ENCODE data around the gene OR10D3. TPM values are rescaled to one million over a fixed set of nuclear protein-coding genes. Genes with fewer than 3 reads are reported as not detected.

The OR10D3 gene
- polyA plus RNA-seq, 1 donor: not detected

- H3K36me3 ChIP-seq (ENCODE audit: control insufficient read depth, insufficient read depth, low read length): no peaks in the 10 kb centered on the region
- peak; percentile 48 to 58 for DNase-seq
- no peaks in the 10 kb centered on the region for H3K9me3 ChIP-seq (ENCODE audit: control insufficient read depth, low read depth, low read length)
- H3K4me1 ChIP-seq (ENCODE audit: control insufficient read depth, insufficient read depth, low read length): peaks cover 5% of the 10 kb centered on the region
- no peak overlapping the region for H3K4me3 ChIP-seq (ENCODE audit: low read length)
- no peaks in the 10 kb centered on the region for H3K27me3 ChIP-seq (ENCODE audit: control insufficient read depth, insufficient read depth, low read length)
- no peak overlapping the region for H3K27ac ChIP-seq (ENCODE audit: low read length)
- WGBS (ENCODE audit: insufficient coverage, low lambda C conversion rate): 40% methylated on average over 1 of the region's 4 CpGs
These were observed 12.1 kb downstream of the OR10D3 start for GRCh38 chr11:124195189-124195734.

GRCh38 chr11:124197999-124198398, 14.9 kb downstream of the OR10D3 start:
- no CpG with 5 or more reads among the region's 2 CpGs for WGBS (ENCODE audit: insufficient coverage, low lambda C conversion rate)
- no peak for DNase-seq
- Histone ChIP-seq H3K4me1 (ENCODE audit: control insufficient read depth, insufficient read depth, low read length) (peaks cover 5% of the 10 kb centered on the region), H3K27me3 (ENCODE audit: control insufficient read depth, insufficient read depth, low read length) (no peaks in the 10 kb centered on the region), H3K9me3 (ENCODE audit: control insufficient read depth, low read depth, low read length) (no peaks in the 10 kb centered on the region), H3K4me3 (ENCODE audit: low read length) (no peak overlapping the region), H3K36me3 (ENCODE audit: control insufficient read depth, insufficient read depth, low read length) (no peaks in the 10 kb centered on the region), H3K27ac (ENCODE audit: low read length) (no peak overlapping the region)

- no peaks in the 10 kb centered on the region for H3K36me3 ChIP-seq (ENCODE audit: control insufficient read depth, insufficient read depth, low read length)
- H3K27ac ChIP-seq (ENCODE audit: low read length): no peak overlapping the region
- no CpG with 5 or more reads among the region's 7 CpGs for WGBS (ENCODE audit: insufficient coverage, low lambda C conversion rate)
- DNase-seq: no peak
- H3K27me3 ChIP-seq (ENCODE audit: control insufficient read depth, insufficient read depth, low read length): no peaks in the 10 kb centered on the region
- H3K9me3 ChIP-seq (ENCODE audit: control insufficient read depth, low read depth, low read length): no peaks in the 10 kb centered on the region
- H3K4me3 ChIP-seq (ENCODE audit: low read length): no peak overlapping the region
- H3K4me1 ChIP-seq (ENCODE audit: control insufficient read depth, insufficient read depth, low read length): peaks cover 5% of the 10 kb centered on the region
These were observed 15.8 kb downstream of the OR10D3 start for GRCh38 chr11:124198897-124199296.

GRCh38 chr11:124199702-124200101, 16.6 kb downstream of the OR10D3 start:
- Histone ChIP-seq H3K36me3 (ENCODE audit: control insufficient read depth, insufficient read depth, low read length) (no peaks in the 10 kb centered on the region), H3K27me3 (ENCODE audit: control insufficient read depth, insufficient read depth, low read length) (no peaks in the 10 kb centered on the region), H3K4me1 (ENCODE audit: control insufficient read depth, insufficient read depth, low read length) (peaks cover 4% of the 10 kb centered on the region), H3K4me3 (ENCODE audit: low read length) (no peak overlapping the region), H3K9me3 (ENCODE audit: control insufficient read depth, low read depth, low read length) (no peaks in the 10 kb centered on the region), H3K27ac (ENCODE audit: low read length) (no peak overlapping the region)
- DNase-seq: no peak
- WGBS (ENCODE audit: insufficient coverage, low lambda C conversion rate): 100% methylated on average over 1 of the region's 1 CpG

GRCh38 chr11:124200671-124201070, 17.5 kb downstream of the OR10D3 start:
- H3K27ac ChIP-seq (ENCODE audit: low read length): no peak overlapping the region
- no CpG with 5 or more reads among the region's 16 CpGs for WGBS (ENCODE audit: insufficient coverage, low lambda C conversion rate)
- no peaks in the 10 kb centered on the region for H3K36me3 ChIP-seq (ENCODE audit: control insufficient read depth, insufficient read depth, low read length)
- H3K9me3 ChIP-seq (ENCODE audit: control insufficient read depth, low read depth, low read length): no peaks in the 10 kb centered on the region
- no peak for DNase-seq
- H3K27me3 ChIP-seq (ENCODE audit: control insufficient read depth, insufficient read depth, low read length): no peaks in the 10 kb centered on the region
- H3K4me1 ChIP-seq (ENCODE audit: control insufficient read depth, insufficient read depth, low read length): no peaks in the 10 kb centered on the region
- H3K4me3 ChIP-seq (ENCODE audit: low read length): no peak overlapping the region

GRCh38 chr11:124202951-124203350, 19.8 kb downstream of the OR10D3 start:
- no peaks in the 10 kb centered on the region for H3K36me3 ChIP-seq (ENCODE audit: control insufficient read depth, insufficient read depth, low read length)
- H3K27ac ChIP-seq (ENCODE audit: low read length): no peak overlapping the region
- no peaks in the 10 kb centered on the region for H3K27me3 ChIP-seq (ENCODE audit: control insufficient read depth, insufficient read depth, low read length)
- no peaks in the 10 kb centered on the region for H3K9me3 ChIP-seq (ENCODE audit: control insufficient read depth, low read depth, low read length)
- no peak for DNase-seq
- WGBS (ENCODE audit: insufficient coverage, low lambda C conversion rate): 67% methylated on average over 1 of the region's 3 CpGs
- no peak overlapping the region for H3K4me3 ChIP-seq (ENCODE audit: low read length)
- H3K4me1 ChIP-seq (ENCODE audit: control insufficient read depth, insufficient read depth, low read length): no peaks in the 10 kb centered on the region

GRCh38 chr11:124204008-124204407, 20.9 kb downstream of the OR10D3 start:
- no peak overlapping the region for H3K27ac ChIP-seq (ENCODE audit: low read length)
- no peak for DNase-seq
- no peaks in the 10 kb centered on the region for H3K9me3 ChIP-seq (ENCODE audit: control insufficient read depth, low read depth, low read length)
- H3K4me1 ChIP-seq (ENCODE audit: control insufficient read depth, insufficient read depth, low read length): no peaks in the 10 kb centered on the region
- H3K27me3 ChIP-seq (ENCODE audit: control insufficient read depth, insufficient read depth, low read length): no peaks in the 10 kb centered on the region
- H3K36me3 ChIP-seq (ENCODE audit: control insufficient read depth, insufficient read depth, low read length): no peaks in the 10 kb centered on the region
- H3K4me3 ChIP-seq (ENCODE audit: low read length): no peak overlapping the region
- no CpG with 5 or more reads among the region's 5 CpGs for WGBS (ENCODE audit: insufficient coverage, low lambda C conversion rate)

GRCh38 chr11:124207102-124207792, 24.1 kb downstream of the OR10D3 start:
- H3K36me3 ChIP-seq (ENCODE audit: control insufficient read depth, insufficient read depth, low read length): no peaks in the 10 kb centered on the region
- H3K9me3 ChIP-seq (ENCODE audit: control insufficient read depth, low read depth, low read length): no peaks in the 10 kb centered on the region
- H3K4me3 ChIP-seq (ENCODE audit: low read length): no peak overlapping the region
- no peaks in the 10 kb centered on the region for H3K27me3 ChIP-seq (ENCODE audit: control insufficient read depth, insufficient read depth, low read length)
- H3K4me1 ChIP-seq (ENCODE audit: control insufficient read depth, insufficient read depth, low read length): no peaks in the 10 kb centered on the region
- H3K27ac ChIP-seq (ENCODE audit: low read length): no peak overlapping the region
- DNase-seq: no peak
- 100% methylated on average over 1 of the region's 6 CpGs for WGBS (ENCODE audit: insufficient coverage, low lambda C conversion rate)

- WGBS (ENCODE audit: insufficient coverage, low lambda C conversion rate): no CpG with 5 or more reads among the region's 6 CpGs
- no peaks in the 10 kb centered on the region for H3K36me3 ChIP-seq (ENCODE audit: control insufficient read depth, insufficient read depth, low read length)
- H3K9me3 ChIP-seq (ENCODE audit: control insufficient read depth, low read depth, low read length): no peaks in the 10 kb centered on the region
- no peaks in the 10 kb centered on the region for H3K27me3 ChIP-seq (ENCODE audit: control insufficient read depth, insufficient read depth, low read length)
- no peaks in the 10 kb centered on the region for H3K4me1 ChIP-seq (ENCODE audit: control insufficient read depth, insufficient read depth, low read length)
- no peak overlapping the region for H3K27ac ChIP-seq (ENCODE audit: low read length)
- no peak for DNase-seq
- H3K4me3 ChIP-seq (ENCODE audit: low read length): no peak overlapping the region
These were observed 26.7 kb downstream of the OR10D3 start for GRCh38 chr11:124209824-124210357.

- DNase-seq: no peak
- Histone ChIP-seq H3K9me3 (ENCODE audit: control insufficient read depth, low read depth, low read length) (no peaks in the 10 kb centered on the region), H3K27me3 (ENCODE audit: control insufficient read depth, insufficient read depth, low read length) (no peaks in the 10 kb centered on the region), H3K36me3 (ENCODE audit: control insufficient read depth, insufficient read depth, low read length) (no peaks in the 10 kb centered on the region), H3K27ac (ENCODE audit: low read length) (no peak overlapping the region), H3K4me3 (ENCODE audit: low read length) (no peak overlapping the region), H3K4me1 (ENCODE audit: control insufficient read depth, insufficient read depth, low read length) (no peaks in the 10 kb centered on the region)
- no CpG with 5 or more reads among the region's 5 CpGs for WGBS (ENCODE audit: insufficient coverage, low lambda C conversion rate)
These were observed 27.3 kb downstream of the OR10D3 start for GRCh38 chr11:124210421-124210820.

GRCh38 chr11:124211321-124211720, 28.2 kb downstream of the OR10D3 start:
- Histone ChIP-seq H3K27me3 (ENCODE audit: control insufficient read depth, insufficient read depth, low read length) (no peaks in the 10 kb centered on the region), H3K27ac (ENCODE audit: low read length) (no peak overlapping the region)

More at GRCh38 chr11:124211321-124211720, 28.2 kb downstream of the OR10D3 start:
- no peak overlapping the region for H3K4me3 ChIP-seq (ENCODE audit: low read length)
- H3K9me3 ChIP-seq (ENCODE audit: control insufficient read depth, low read depth, low read length): no peaks in the 10 kb centered on the region
- H3K4me1 ChIP-seq (ENCODE audit: control insufficient read depth, insufficient read depth, low read length): no peaks in the 10 kb centered on the region
- no peak for DNase-seq
- H3K36me3 ChIP-seq (ENCODE audit: control insufficient read depth, insufficient read depth, low read length): no peaks in the 10 kb centered on the region
